Lower lobe of right lung (tissue), 2 donors: Measurements from ENCODE around the gene DIDO1. TPM values are rescaled to one million over a fixed set of nuclear protein-coding genes. Genes with fewer than 3 reads are reported as not detected.
A peak's percentile ranks its signal among the peaks of the same experiment; 100 is the strongest.

Experiments
- ATAC-seq, 2 donors: fragments of 200-7000 bp; cut with Tn5 transposase; one replicate each; pipeline ENCODE4 v1.9.1; 2020 to 2022; ENCODE audit warnings: mild to moderate bottlenecking in 2 of 2, moderate library complexity in 2 of 2
- DNase-seq: peaks from one replicate; pipeline ENCODE4 v3.0.0-alpha.2; 2020
- H3K27ac ChIP-seq: fragments of 200-600 bp; one replicate; pipeline ENCODE4 v1.8.0; 2022
- H3K27me3 ChIP-seq: fragments of 200-600 bp; one replicate; pipeline ENCODE4 v1.8.0; 2022; ENCODE audit warnings: low read depth
- H3K36me3 ChIP-seq: fragments of 200-600 bp; one replicate; pipeline ENCODE4 v1.8.0; 2022; ENCODE audit warnings: mild to moderate bottlenecking
- H3K4me1 ChIP-seq: fragments of 200-600 bp; one replicate; pipeline ENCODE4 v1.8.0; 2022
- H3K4me3 ChIP-seq: fragments of 200-600 bp; one replicate; pipeline ENCODE4 v1.8.0; 2022; ENCODE audit warnings: mild to moderate bottlenecking
- H3K9me3 ChIP-seq: fragments of 200-600 bp; one replicate; pipeline ENCODE4 v1.8.0; 2022
- CTCF ChIP-seq: fragments of 200-600 bp; IDR thresholded peaks from one replicate; pipeline ENCODE4 v1.8.0; 2022; ENCODE audit warnings: antibody characterized with exemption, mild to moderate bottlenecking
- intact Hi-C: fragments of 100-400 bp; cut with DNase I; formaldehyde crosslinking; loops from one replicate; pipeline ENCODE4 v1.11.0; 2022
- total RNA-seq: library from RNA; stranded (reverse); fragmentation: NEBNext Ultra II Directional; extraction: Animal tissue kit (Norgen Biotek cat#: 25700); gene quantifications from one replicate; pipeline ENCODE4 v1.2.1, GENCODE V29; 2021
- donor health status: DM: no; HTN: yes; CAD: no; lungs with severe emphysema.

The DIDO1 gene
- total RNA-seq, 1 donor from 2014 or later = 54.6 TPM

DNA sequence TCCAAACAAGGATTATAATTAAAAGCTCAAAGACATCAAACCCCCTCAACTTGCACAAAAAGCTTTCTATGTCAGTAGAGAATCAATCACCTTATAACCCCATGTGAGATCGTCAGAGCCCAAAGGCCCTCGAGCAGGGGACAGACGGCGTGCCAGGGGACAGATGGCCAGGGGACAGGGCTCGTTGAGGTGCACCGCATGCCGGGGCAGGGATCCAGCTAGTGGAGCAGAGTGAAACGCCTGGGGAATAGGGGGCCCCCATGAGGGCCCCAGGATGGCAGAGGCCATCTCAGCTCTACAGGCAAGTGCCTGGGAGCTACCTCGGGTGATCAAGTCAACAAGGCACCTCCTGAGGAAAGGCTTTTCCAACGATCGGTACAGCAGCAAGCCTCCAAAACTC, 28.6 kb downstream of the DIDO1 start:
- no peaks in the 10 kb centered on the region for H3K9me3 ChIP-seq
- no peak overlapping the region for H3K4me3 ChIP-seq
- H3K36me3 ChIP-seq = peaks cover 63% of the 10 kb centered on the region
- H3K4me1 ChIP-seq = peaks cover 19% of the 10 kb centered on the region
- ATAC-seq (no peak), DNase-seq (peak; percentile 40)
- no peaks in the 10 kb centered on the region for H3K27me3 ChIP-seq
- no peak for TF ChIP-seq CTCF
- H3K27ac ChIP-seq = no peak overlapping the region
- intact Hi-C loops = no loop called here

GRCh38 chr20:62896526-62896925, 29.8 kb downstream of the DIDO1 start:
- intact Hi-C loops = no loop called here
- peak; percentile 25 for DNase-seq
- peaks cover 19% of the 10 kb centered on the region for H3K4me1 ChIP-seq
- H3K27me3 ChIP-seq = no peaks in the 10 kb centered on the region
- peaks cover 63% of the 10 kb centered on the region for H3K36me3 ChIP-seq
- no peak overlapping the region for H3K27ac ChIP-seq
- no peak overlapping the region for H3K4me3 ChIP-seq
- no peak for ATAC-seq
- no peaks in the 10 kb centered on the region for H3K9me3 ChIP-seq
- TF ChIP-seq CTCF = no peak

DNA sequence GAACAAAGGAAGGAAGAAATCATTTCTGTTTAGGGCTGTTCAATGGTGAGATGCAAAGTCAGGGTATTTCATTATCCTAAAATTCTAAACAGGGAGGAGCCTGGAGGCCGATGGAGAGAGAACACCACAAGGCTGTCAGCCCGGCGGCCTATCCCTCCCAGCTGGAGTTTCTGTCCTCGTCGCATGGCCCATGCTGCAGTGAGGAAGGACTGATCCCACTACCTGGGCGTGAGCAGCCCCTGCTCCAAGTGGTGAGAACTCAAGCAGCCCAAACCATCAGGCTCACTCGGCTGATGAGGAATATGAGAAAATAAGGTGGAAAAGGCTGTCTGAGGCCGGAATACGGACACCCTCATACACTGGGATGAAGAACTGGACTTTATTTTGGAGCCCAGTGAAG, 30.8 kb downstream of the DIDO1 start:
- no peak for ATAC-seq
- intact Hi-C loops = no loop called here

DNA sequence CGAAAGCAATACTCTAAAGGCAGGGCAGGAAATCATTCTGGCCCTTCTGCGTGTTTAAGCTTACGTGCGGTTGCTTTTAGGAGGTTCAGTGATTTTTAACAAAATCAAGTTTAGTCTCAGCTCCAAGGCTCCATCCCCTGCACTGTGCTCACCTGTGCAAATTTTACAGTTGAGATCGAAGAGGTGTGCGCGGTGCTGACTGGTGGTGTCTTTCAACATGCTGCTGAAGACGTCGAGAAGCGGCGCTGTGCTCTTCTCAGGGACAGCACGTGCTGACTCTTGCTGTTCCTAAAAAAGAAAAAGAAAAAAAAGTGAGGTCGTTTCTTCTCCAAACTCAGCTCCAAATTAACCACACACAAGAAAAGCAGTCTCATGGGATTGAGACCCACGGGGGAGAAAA, 32.0 kb downstream of the DIDO1 start:
- DNase-seq = peak; percentile 17
- ATAC-seq = no peak
- intact Hi-C loops = no loop called here
- H3K4me3 ChIP-seq = no peak overlapping the region
- peaks cover 78% of the 10 kb centered on the region for H3K36me3 ChIP-seq
- TF ChIP-seq CTCF = no peak
- peaks cover 5% of the 10 kb centered on the region for H3K4me1 ChIP-seq
- H3K9me3 ChIP-seq = no peaks in the 10 kb centered on the region
- H3K27ac ChIP-seq = no peak overlapping the region
- H3K27me3 ChIP-seq = no peaks in the 10 kb centered on the region

More for the DNA sequence above, 30.8 kb downstream of the DIDO1 start:
- Histone ChIP-seq H3K27me3 (no peaks in the 10 kb centered on the region), H3K9me3 (no peaks in the 10 kb centered on the region), H3K4me1 (peaks cover 17% of the 10 kb centered on the region), H3K36me3 (peaks cover 65% of the 10 kb centered on the region), H3K27ac (no peak overlapping the region), H3K4me3 (no peak overlapping the region)
- TF ChIP-seq CTCF = no peak
- peak; percentile 27 for DNase-seq

DNA sequence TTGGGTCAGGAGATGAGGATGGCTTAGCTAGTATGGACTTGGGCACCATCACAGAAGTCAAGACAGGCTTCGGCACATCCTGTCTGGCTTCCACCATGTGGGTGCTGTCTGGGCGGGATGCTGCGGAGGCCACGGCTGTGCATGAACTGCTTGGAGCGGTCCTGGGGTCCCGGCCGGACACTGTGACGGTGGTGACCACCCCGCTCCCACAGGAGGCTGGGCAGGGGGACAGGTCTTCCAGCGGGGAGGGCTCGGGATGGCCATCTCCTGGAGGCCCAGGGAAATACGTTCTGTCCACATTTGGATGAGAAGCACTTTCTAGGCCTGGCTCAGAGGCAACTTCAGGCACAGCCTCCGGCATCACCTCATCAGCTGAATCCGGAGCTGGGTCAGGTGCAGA, 32.6 kb downstream of the DIDO1 start:
- Histone ChIP-seq H3K4me1 (no peaks in the 10 kb centered on the region), H3K4me3 (no peak overlapping the region), H3K36me3 (peaks cover 83% of the 10 kb centered on the region), H3K9me3 (no peaks in the 10 kb centered on the region), H3K27me3 (no peaks in the 10 kb centered on the region), H3K27ac (no peak overlapping the region)
- no peak for TF ChIP-seq CTCF
- no peak for ATAC-seq
- DNase-seq = peak; percentile 41
- intact Hi-C loops = no loop called here
